ENCODE measurements around the gene MRPL22. TPM values are rescaled to one million over a fixed set of nuclear protein-coding genes. Genes with fewer than 3 reads are reported as not detected.
"Not testable (repeated sequence)": the region's sequence is repeated elsewhere in the genome, so short reads cannot be mapped to it uniquely, and the experiment has no call there.

The MRPL22 gene
- total RNA-seq, 1 donor from 2014 or later, result 26.2 TPM

- DNase-seq (ENCODE audit: low spot score), result no peak
These were observed 52.6 kb downstream of the MRPL22 start for GRCh38 chr5:154993461-154993860.

GRCh38 chr5:154995679-154996078, 54.8 kb downstream of the MRPL22 start:
- no peak for DNase-seq (ENCODE audit: low spot score)

GRCh38 chr5:154997746-154998145, 56.9 kb downstream of the MRPL22 start:
- no peak for DNase-seq (ENCODE audit: low spot score)

- DNase-seq (ENCODE audit: low spot score), result no peak
These were observed 59.0 kb downstream of the MRPL22 start for GRCh38 chr5:154999865-155000264.

- no peak for DNase-seq (ENCODE audit: low spot score)
These were observed 60.6 kb downstream of the MRPL22 start for GRCh38 chr5:155001523-155001922.

- DNase-seq (ENCODE audit: low spot score), result not testable (repeated sequence)
These were observed 61.8 kb downstream of the MRPL22 start for GRCh38 chr5:155002722-155003121.

- peak; percentile 11 for DNase-seq (ENCODE audit: low spot score)
These were observed 63.4 kb downstream of the MRPL22 start for GRCh38 chr5:155004138-155004744.

GRCh38 chr5:155006265-155006664, 65.4 kb downstream of the MRPL22 start:
- not testable (repeated sequence) for DNase-seq (ENCODE audit: low spot score)

- DNase-seq (ENCODE audit: low spot score), result no peak
These were observed 67.8 kb downstream of the MRPL22 start for GRCh38 chr5:155008669-155009068.

- DNase-seq (ENCODE audit: low spot score), result no peak
These were observed 70.0 kb downstream of the MRPL22 start for GRCh38 chr5:155010881-155011280.

GRCh38 chr5:155013526-155013925, 72.7 kb downstream of the MRPL22 start, which contains the start of gene KIF4B:
Gene KIF4B, plus strand, starts transcription at chr5:155013755. Its CDS starts 105 bp downstream, at chr5:155013860.
- DNase-seq (ENCODE audit: low spot score), result no peak

- no peak for DNase-seq (ENCODE audit: low spot score)
These were observed 74.4 kb downstream of the MRPL22 start for GRCh38 chr5:155015239-155015638.

- no peak for DNase-seq (ENCODE audit: low spot score)
These were observed 76.7 kb downstream of the MRPL22 start for GRCh38 chr5:155017610-155018009.

Other genes with a start within 250 kb of the MRPL22 start
- 190 TPM for gene LARP1, start 185.7 kb upstream of the MRPL22 start, total RNA-seq
- 91.0 TPM for gene FAXDC2, start 90.5 kb upstream of the MRPL22 start, total RNA-seq
- gene CNOT8, start 82.4 kb upstream of the MRPL22 start, total RNA-seq, result 57.3 TPM
- gene GEMIN5, start 2.9 kb upstream of the MRPL22 start, total RNA-seq, result 11.1 TPM
- not detected for gene KIF4B, start 72.7 kb downstream of the MRPL22 start, total RNA-seq